HFFc6 (cell line): Measurements from ENCODE around the gene ARFRP1. TPM values are rescaled to one million over a fixed set of nuclear protein-coding genes. Genes with fewer than 3 reads are reported as not detected.
A peak's percentile ranks its signal among the peaks of the same experiment; 100 is the strongest.

Experiments
- DNase-seq: peaks from one replicate; pipeline ENCODE4 v3.0.0-alpha.2; 2018
- H3K27ac Mint-ChIP-seq: 2 replicates; pipeline ENCODE4 v1.8.0; 2020; ENCODE audit warnings: mild to moderate bottlenecking, mixed read lengths
- H3K27me3 Mint-ChIP-seq: 2 replicates; pipeline ENCODE4 v1.8.0; 2021; ENCODE audit warnings: mild to moderate bottlenecking, moderate library complexity, mixed read lengths; ENCODE audit not compliant: insufficient read depth
- H3K36me3 Mint-ChIP-seq: 2 replicates; pipeline ENCODE4 v1.8.0; 2021; ENCODE audit warnings: low read depth, mixed read lengths
- H3K4me1 Mint-ChIP-seq: 2 replicates; pipeline ENCODE4 v1.8.0; 2020; ENCODE audit warnings: low read depth, mixed read lengths
- H3K4me3 Mint-ChIP-seq: 2 replicates; pipeline ENCODE4 v1.8.0; 2020; ENCODE audit warnings: mild to moderate bottlenecking, moderate library complexity, mixed read lengths
- H3K9me3 Mint-ChIP-seq: 2 replicates; pipeline ENCODE4 v1.8.0; 2020; ENCODE audit warnings: mild to moderate bottlenecking, mixed read lengths
- CTCF ChIP-seq: fragments of 200-600 bp; sonication (generic); IDR thresholded peaks from 2 replicates; pipeline ENCODE4 v1.5.0; 2021; ENCODE audit warnings: antibody characterized with exemption, mild to moderate bottlenecking
- total RNA-seq, 6 experiments: library from RNA; stranded (reverse); fragmentation: NEBNext Ultra II Directional; extraction: Animal tissue kit (Norgen Biotek cat#: 25700); gene quantifications; 2 replicates in 1 of 6; 3 replicates in 5 of 6; pipeline ENCODE4 v1.2.3, GENCODE V29; 2021

The ARFRP1 gene
- total RNA-seq, 6 experiments from 2014 or later = 35.1 to 44.2 (median 37.4) TPM

GRCh38 chr20:63657260-63657936, 50.4 kb downstream of the ARFRP1 start:
- Mint-ChIP-seq H3K27ac (peak overlapping the region; percentile 92), H3K27me3 (peaks cover 12% of the 10 kb centered on the region), H3K4me1 (peaks cover 16% of the 10 kb centered on the region), H3K4me3 (peak overlapping the region; percentile 99), H3K36me3 (peaks cover 3% of the 10 kb centered on the region; the same call in 1 of the 2 replicates), H3K9me3 (no peaks in the 10 kb centered on the region)
- TF ChIP-seq CTCF = no peak
- DNase-seq = no peak

GRCh38 chr20:63656451-63656850, 51.3 kb downstream of the ARFRP1 start:
- Mint-ChIP-seq H3K4me1 (peaks cover 20% of the 10 kb centered on the region), H3K4me3 (no peak overlapping the region), H3K36me3 (no peaks in the 10 kb centered on the region; the same call in 1 of the 2 replicates), H3K27me3 (peaks cover 15% of the 10 kb centered on the region), H3K9me3 (no peaks in the 10 kb centered on the region), H3K27ac (no peak overlapping the region)
- TF ChIP-seq CTCF = no peak
- DNase-seq = no peak

GRCh38 chr20:63655249-63655648, 52.5 kb downstream of the ARFRP1 start:
- peaks cover 16% of the 10 kb centered on the region for H3K27me3 Mint-ChIP-seq
- H3K4me3 Mint-ChIP-seq = no peak overlapping the region
- no peak for TF ChIP-seq CTCF
- no peaks in the 10 kb centered on the region for H3K9me3 Mint-ChIP-seq
- peaks cover 22% of the 10 kb centered on the region for H3K4me1 Mint-ChIP-seq
- H3K27ac Mint-ChIP-seq = no peak overlapping the region
- DNase-seq = no peak
- no peaks in the 10 kb centered on the region; the same call in 1 of the 2 replicates for H3K36me3 Mint-ChIP-seq

- no peaks in the 10 kb centered on the region for H3K9me3 Mint-ChIP-seq
- TF ChIP-seq CTCF = no peak
- H3K36me3 Mint-ChIP-seq = no peaks in the 10 kb centered on the region; the same call in 1 of the 2 replicates
- H3K4me3 Mint-ChIP-seq = no peak overlapping the region
- H3K27ac Mint-ChIP-seq = no peak overlapping the region
- H3K4me1 Mint-ChIP-seq = peaks cover 12% of the 10 kb centered on the region
- DNase-seq = no peak
- H3K27me3 Mint-ChIP-seq = peaks cover 16% of the 10 kb centered on the region
Observed at GRCh38 chr20:63653974-63654668, 53.7 kb downstream of the ARFRP1 start.

- no peak within 1 kb of the TSS for H3K27ac Mint-ChIP-seq
- H3K4me3 Mint-ChIP-seq = no peak within 1 kb of the TSS
- H3K36me3 Mint-ChIP-seq = no peaks in the 10 kb centered on the region
Observed at GRCh38 chr20:63653041-63653973, 54.5 kb downstream of the ARFRP1 start, which contains the start of gene STMN3. TSS of gene STMN3 (minus strand) at chr20:63653424. CDS start at chr20:63653345, 79 bp downstream.

More at GRCh38 chr20:63653041-63653973, 54.5 kb downstream of the ARFRP1 start, which contains the start of gene STMN3:
- Mint-ChIP-seq H3K4me1 (peaks cover 10% of the 10 kb centered on the region), H3K27me3 (peaks cover 12% of the 10 kb centered on the region), H3K9me3 (no peaks in the 10 kb centered on the region)
- peak; percentile 41 for DNase-seq
- TF ChIP-seq CTCF = no peak
